Measurements from ENCODE around the gene MINDY1. TPM values are rescaled to one million over a fixed set of nuclear protein-coding genes. Genes with fewer than 3 reads are reported as not detected.
A peak's percentile ranks its signal among the peaks of the same experiment; 100 is the strongest.

The MINDY1 gene, protein sequence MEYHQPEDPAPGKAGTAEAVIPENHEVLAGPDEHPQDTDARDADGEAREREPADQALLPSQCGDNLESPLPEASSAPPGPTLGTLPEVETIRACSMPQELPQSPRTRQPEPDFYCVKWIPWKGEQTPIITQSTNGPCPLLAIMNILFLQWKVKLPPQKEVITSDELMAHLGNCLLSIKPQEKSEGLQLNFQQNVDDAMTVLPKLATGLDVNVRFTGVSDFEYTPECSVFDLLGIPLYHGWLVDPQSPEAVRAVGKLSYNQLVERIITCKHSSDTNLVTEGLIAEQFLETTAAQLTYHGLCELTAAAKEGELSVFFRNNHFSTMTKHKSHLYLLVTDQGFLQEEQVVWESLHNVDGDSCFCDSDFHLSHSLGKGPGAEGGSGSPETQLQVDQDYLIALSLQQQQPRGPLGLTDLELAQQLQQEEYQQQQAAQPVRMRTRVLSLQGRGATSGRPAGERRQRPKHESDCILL
- 10.0 and 15.0 TPM in 2 replicates for total RNA-seq

DNA sequence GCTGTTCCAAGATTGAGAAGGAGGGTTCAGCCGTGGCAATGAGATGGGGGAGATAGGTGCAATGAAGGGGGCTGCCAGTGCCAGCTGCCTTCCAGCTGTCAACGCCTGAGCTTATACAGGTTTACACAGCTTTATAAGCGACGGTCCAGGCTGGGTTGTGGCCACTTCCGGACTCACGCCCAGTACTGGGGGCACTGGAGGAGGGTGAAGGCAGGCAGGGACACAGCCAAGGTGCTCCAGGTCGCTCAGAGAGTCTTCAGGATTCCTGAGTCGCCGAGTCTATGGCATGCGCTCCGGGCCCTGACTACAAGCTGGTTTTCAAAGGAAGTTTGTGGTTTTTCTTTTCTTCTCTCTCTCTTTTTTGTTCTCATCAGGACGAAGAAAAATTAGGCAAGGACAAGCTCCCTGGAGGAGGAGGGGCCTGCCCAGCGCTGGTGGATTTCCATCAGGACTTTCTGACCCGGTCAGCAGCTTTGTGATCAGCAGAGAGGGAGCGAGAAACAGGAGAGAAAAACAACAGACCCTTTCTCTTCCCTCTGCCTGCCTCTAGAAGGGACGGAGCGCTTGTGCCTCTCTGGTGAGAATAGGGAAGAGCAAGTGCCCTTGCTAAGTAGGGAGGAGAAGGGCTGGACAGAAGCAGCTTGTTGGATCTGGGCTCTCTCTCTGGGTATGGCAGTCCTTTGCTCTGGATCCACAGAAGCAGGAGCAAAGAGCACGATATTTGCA is at the start of gene MINDY1:
TSS of gene MINDY1 (minus strand) at position 576 of the 726 bp plus-strand sequence. CDS start 4,285 bp downstream, outside the sequence.
- DNase-seq: peak; percentile 90

DNA sequence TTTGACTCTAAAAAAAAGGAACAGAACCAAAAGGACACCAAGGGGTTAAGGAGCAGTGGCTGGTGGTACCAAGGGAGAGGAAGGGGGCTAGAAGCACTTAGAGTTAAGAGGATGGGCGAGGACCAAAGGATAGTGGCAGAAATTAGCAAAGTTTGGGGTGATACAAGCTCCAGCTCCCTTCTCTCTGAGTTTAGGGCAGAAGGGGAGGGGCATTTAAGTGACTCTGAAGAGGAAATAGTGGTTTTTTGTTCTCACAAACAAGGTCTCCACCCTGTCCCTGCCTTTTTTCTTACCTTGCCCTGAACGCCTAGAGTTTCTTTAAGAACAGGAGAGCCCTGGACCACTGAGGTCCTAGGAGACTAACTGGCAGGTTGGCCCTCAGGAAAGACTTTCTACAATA is 49.4 kb upstream of the MINDY1 start:
- DNase-seq: no peak

DNA sequence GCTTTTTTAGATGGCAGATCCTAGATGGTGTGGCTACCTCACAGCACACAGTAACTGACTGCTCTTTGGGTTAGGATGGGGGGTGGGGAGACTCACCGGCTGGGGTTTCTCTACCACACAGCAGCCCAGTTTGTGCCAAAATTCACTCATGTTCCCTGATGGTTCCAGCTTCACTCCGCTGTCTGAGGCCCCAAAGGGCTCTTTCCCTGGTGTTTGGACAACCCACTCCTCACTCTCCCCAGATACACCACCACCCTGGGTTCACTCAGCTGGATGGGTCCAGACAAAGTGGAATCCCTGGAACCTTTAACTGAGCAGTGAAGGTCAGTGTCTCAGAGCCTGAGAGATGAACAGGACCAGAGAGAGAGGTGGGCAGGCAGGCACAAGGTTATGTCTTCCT is 48.9 kb upstream of the MINDY1 start:
- DNase-seq: no peak

DNA sequence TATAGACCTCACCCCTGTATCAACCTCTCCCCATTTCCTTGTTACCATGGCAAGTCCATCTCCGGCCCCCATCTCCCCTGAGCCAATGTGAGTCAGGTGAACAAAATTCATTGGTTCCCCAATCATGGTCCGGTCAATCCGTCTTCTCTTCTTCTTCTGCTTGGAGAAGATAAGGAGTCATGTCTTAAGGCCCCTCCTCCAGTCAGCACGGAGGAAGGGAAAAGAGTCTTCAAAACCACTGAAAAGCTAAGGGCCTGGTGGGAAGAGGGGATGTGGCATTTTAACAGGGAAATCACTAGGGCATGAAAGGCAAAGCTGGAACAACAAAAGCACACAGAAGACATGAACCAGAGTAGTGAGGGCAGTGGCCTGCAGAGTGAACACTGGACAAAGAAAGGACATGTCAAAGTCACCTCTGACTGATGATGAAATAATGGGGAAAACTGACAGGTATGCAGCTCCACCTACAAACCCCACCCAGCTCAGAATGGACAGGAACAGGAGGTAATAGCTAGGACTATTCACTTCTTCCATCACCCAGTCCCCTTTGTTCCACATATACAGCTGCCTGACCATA is 48.4 kb upstream of the MINDY1 start:
- DNase-seq: no peak

DNA sequence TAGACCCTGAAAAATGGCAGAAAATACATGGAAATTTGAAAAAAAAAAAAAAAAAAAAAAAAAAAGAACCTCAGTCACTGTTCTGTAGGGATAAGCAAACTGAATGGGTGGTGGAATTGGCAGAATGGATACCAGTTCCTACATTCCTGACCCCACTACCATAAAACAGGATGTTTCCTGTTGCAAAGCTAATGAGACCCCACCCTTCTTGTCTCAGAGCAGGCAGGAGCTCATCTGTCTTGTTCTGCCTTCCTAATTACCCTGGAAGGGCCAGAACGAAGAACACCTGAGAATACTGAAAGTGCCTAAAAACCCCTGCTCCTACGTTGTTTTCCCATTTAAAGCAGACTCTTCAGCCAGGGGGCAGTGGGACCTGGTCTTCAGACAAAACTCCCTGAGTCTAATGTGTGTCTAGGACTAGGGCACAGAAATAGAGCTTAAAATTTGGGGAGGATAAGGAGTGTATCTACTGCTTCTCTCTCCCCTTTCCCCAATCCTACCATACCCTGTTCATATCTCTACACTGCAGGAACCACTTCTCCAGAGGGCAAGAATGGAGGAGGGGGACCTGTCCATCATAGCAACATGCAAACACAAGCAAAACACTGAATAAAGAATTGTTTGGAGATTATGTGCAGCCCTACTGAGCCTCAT is 44.8 kb upstream of the MINDY1 start:
- no peak for DNase-seq

DNA sequence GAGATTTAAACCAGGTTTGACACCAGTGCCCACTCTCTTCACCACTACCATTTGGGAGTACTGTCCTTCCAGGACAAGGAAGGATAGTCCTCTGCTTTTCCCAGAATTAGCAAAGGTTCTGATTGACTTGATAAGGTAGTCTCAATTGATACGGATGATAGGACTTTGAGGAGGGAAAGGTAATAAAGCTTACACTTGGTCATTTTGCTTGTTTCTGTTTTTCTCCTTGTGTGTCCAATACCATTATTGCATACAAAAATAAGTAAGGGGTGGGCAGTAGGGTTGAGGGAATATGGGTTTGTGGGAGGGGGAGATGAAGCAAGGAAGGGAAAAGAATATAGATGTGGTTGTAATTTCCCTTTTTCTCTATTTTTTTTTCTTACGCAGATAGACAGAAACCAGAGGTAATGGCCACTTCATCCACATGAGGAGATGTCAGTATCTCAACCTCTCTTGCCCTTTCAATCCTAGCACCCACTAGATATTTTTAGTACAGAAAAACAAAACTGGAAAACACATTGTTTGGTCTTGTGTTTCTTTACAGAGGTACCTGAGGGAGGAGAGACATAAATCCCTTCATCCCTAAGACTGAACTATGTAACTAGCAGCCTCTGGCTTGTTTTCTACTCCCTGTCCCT is 43.5 kb upstream of the MINDY1 start:
- no peak for DNase-seq

DNA sequence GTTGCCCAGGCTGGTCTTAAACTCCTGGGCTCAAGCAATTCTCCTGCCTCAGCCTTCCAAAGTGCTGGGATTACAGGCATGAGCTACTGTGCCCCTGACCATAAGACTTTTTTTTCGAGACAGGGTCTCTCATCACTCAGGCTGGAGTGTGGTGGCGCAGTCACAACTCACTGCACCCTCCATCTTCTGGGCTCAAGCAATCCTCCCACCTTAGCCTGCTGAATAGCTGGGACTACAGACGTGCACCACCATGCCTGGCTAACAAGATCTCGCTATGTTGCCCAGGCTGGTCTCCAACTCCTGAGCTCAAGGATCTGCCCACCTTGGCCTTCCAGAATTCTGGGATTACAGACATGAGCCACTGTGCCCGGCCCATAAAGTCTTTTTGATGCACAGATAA is 42.8 kb upstream of the MINDY1 start:
- no peak for DNase-seq

DNA sequence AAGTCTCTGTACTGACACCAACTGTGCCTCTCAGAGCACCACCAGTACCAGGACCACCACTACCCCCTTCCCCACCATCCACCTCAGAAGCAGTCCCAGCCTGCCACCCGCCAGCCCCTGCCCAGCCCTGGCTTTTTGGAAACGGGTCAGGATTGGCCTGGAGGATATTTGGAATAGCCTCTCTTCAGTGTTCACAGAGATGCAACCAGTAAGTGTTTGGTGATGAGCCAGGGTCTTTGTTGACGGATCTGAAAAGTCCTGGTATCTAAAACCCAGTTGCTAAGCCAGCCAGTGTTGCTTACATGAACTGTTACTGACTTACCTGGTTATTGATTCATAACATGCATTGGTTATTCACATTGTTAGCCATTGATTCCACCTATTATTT is 41.9 kb upstream of the MINDY1 start:
- no peak for DNase-seq

DNA sequence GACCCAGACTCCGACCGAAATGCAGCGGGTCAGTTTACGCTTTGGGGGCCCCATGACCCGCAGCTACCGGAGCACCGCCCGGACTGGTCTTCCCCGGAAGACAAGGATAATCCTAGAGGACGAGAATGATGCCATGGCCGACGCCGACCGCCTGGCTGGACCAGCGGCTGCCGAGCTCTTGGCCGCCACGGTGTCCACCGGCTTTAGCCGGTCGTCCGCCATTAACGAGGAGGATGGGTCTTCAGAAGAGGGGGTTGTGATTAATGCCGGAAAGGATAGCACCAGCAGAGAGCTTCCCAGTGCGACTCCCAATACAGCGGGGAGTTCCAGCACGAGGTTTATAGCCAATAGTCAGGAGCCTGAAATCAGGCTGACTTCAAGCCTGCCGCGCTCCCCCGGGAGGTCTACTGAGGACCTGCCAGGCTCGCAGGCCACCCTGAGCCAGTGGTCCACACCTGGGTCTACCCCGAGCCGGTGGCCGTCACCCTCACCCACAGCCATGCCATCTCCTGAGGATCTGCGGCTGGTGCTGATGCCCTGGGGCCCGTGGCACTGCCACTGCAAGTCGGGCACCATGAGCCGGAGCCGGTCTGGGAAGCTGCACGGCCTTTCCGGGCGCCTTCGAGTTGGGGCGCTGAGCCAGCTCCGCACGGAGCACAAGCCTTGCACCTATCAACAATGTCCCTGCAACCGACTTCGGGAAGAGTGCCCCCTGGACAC is 41.4 kb upstream of the MINDY1 start:
- DNase-seq: peak; percentile 86

DNA sequence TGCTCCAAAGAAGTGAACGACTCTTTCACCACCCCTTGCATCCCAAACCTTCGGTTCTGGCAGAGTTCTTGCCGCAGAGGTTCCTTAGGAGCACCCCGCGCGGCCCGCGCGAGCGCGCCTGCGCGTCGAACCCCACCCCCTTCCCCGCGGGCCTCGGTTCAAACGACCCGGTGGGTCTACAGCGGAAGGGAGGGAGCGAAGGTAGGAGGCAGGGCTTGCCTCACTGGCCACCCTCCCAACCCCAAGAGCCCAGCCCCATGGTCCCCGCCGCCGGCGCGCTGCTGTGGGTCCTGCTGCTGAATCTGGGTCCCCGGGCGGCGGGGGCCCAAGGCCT is 40.9 kb upstream of the MINDY1 start, which contains the start of gene C1orf56:
TSS of gene C1orf56 (plus strand) at position 161 of the 334 bp plus-strand sequence. CDS start at position 258, 97 bp downstream.
- peak; percentile 64 for DNase-seq

DNA sequence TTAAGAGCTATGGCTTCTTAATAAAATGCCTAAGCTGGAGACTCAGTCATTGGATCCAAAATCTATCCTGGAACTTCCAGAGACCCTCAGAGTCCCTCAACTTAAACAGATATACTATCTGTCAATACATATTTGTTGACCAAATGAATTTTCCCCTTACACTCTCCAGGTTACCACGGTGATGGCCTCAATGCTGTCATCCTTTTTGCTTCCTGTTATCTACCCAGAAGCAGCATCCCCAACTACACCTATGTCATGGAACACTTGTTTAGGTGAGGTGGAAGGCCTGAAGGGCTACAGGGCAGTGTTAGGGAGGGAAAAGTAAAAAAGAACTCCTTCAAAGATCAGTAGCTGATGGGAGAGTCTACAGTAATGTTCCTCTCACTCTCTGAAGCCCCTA is 36.5 kb upstream of the MINDY1 start:
- DNase-seq: no peak

DNA sequence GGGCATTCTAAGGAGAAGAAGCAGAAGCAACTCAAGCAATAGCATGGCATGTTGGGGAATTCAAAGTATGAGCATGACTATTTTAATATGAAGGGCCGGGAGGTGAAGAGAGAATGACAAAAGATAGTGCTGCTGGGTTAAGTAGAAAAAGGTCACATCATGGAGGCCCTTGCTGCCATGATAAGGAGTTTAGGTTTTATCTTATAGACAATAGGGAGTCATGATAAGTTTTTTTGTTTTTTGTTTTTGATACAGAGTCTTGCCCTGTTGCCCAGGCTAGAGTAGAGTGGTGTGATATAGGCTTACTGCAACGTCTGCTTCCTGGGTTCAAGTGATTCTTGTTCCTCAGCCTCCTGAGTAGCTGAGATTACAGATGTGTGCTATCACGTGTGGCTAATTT is 32.8 kb upstream of the MINDY1 start:
- DNase-seq: no peak

DNA sequence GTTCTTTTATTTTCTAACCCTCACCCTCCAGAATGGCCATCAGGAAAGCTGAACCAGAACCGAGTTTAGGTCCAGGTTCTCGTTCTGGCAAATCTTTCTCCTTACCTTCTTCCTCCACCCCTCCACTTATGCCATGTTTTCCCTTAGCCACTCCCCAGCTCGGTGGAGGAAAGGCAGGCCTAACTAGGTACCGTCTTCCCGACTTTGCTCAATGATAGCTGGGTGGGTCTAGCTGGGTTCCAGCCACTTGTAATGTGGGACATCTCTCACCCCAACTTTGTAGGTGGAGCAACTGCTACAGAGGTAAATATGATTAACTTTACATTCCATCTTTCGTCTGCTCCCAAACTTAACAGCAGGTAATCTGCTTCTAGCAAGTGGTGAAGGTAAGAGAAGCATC is 30.3 kb upstream of the MINDY1 start:
- DNase-seq: no peak

DNA sequence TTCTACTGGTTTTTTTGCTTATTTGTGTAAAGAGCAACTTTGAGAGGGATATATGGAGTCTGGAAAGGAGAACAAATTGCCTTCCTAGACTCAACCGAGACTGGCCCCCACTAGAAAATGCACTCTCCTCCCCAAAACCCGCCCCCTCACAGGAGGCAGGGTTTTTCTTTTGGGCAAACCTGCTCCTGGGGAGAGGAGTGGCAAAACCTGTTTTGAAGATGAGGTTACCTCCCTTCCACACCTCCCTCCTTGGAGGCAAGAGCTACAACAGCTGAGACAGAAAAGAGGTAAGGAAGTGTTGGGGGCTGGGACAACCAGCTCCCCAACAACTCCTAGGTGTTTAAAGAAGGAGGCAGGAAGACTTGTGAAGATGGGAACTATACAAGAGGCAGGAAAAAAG is 29.7 kb upstream of the MINDY1 start, which contains the start of gene BNIPL:
TSS of gene BNIPL (plus strand) at position 231 of the 400 bp plus-strand sequence. CDS start at position 371, 140 bp downstream.
- DNase-seq: no peak

DNA sequence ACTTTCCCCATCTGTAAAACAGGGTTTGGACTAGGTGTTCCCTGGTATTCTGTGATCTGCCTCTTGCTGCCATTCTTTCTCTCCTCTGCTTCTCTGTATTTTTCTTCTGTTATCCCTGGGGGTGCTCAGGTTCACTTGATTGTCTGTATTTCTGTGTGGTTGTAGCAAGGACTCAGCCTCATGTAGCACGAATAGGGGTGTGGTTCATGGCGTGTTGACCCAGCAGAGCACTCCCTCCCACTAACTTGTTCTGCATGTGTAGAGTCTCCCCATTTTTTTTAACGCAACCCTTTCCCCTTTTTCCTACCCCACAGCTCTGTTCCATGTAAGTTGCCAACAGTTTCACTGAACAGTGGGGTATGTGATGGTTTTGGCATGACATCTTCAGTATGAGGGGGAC is 28.5 kb upstream of the MINDY1 start:
- DNase-seq: no peak

DNA sequence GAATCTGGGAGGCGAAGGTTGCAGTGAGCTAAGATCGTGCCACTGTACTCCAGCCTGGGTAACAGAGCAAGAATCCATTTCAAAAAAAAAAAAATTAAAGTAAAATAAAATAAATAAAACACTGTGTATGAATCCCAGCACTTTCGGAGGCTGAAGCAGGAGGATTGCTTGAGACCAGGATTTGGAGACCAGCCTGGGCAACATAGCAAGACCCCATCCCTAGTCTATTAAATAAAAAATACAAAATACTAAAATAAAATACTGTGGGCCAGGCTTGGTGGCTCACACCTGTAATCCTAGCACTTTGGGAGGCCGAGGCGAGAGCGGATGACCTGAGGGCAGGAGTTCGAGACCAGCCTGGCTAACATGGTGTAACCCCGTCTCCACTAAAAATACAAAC is 25.5 kb upstream of the MINDY1 start:
- no peak for DNase-seq

DNA sequence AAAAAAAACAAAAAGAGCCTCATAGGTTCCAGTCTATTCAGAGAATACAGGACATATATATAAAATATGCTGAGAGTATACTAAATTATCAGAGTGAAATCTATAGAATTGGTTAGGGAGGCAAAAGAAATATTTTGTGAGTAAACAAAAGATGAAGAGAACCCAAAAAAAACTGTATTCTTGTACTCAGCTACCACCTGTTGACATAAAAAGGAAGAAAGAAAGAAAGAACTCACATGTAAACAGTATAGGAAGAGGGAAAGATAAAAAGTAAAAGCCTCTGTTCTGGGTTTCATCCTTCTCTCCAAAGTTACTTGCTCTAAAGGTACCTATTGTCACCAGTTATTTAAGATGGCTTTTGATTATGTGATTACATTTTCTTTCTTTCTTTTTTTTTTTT is 19.8 kb upstream of the MINDY1 start:
- no peak for DNase-seq

DNA sequence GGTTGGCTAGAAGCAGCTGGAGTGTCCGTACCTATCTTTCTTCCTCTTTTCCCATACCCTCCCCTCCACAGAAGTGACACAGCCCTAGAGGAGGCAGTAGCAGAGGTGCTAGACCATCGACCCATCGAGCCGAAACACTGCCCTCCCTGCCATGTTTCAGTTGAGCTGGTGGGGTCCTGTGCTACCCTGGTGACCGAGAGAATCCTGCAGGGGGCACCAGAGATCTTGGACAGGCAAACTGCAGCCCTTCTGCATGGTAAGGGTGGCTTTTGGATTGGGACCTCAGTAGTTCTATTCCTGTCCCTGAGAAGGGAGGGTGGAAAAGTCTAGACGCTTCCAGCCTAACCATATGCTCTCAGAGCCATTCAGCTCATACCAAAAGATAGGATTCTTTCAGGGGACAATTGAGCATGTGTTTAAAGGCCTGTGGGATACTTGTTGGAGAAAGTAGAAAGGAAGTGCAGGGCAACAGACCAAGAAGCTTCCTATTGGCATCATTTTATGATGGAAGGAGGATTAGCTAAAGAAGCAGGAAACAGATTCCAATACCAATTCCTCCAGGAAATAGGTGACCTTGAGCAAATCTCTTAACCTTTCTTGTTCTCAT is 17.9 kb upstream of the MINDY1 start:
- peak; percentile 89 for DNase-seq

DNA sequence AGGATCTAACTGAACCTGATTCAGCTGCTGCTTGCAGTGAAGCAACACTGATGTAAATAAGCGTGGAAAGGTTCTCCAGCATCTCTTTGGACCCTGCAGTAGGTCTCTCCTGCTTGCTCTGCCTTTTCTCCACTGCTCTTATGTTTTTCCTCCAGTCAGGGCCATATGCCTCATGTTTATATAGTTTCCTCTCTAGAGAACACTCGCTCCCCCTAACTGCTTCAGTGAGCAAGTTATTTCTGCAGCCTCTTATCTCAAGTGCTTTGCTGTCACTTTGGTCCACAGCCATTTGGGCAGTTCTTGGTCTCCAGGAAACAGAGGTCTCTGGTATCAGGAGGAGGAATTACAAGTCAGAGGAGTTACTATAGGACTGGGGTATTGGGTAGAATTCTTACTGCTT is 6.8 kb upstream of the MINDY1 start:
- no peak for DNase-seq

DNA sequence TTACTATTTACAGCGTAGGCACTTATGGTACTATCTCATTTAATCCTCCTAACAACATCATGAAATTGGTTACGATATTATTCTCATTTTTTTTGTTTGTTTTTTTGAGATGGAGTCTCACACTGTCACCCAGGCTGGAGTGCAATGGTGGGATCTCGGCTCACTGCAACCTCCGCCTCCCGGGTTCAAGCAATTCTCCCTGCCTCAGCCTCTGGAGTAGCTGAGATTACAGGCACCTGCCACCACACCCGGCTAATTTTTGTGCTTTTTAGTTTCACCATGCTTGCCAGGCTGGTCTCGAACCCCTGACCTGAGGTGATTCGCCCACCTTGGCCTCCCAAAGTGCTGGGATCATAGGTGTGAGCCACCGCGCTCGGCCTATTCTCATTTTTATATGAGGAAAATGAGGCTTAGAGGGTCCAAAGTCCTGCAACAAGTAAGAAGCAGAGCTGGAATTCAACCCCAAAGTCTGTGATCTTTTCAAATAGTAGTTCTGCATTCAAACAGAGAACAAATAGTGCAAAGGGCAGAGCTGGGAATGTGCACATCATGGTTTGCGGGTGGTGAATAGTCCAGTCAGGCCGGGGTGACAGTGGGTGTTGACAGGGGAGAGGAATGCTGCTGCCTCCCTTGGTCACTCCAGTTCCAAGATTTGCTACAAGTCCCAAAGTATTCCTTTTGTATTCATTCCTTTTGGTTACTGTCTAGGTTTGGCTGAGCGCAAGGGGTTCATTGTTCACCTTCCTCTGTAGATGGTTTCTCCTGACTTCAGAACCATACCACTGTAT is 6.2 kb upstream of the MINDY1 start:
- no peak for DNase-seq
